MM.1S (cell line): ENCODE data around the gene TAP2.

Experiments used
- DNase-seq: peaks from one replicate; pipeline ENCODE4 v3.0.0-alpha.2; 2015
- H2AFZ ChIP-seq: fragments of 300-600 bp; sonication (generic); 2 replicates; pipeline ENCODE4 v1.6.0; 2016; ENCODE audit warnings: antibody characterized with exemption, low read length
- H3F3A ChIP-seq: fragments of 300-600 bp; sonication (generic); 2 replicates; pipeline ENCODE4 v1.6.1; 2016; ENCODE audit warnings: mild to moderate bottlenecking, antibody characterized with exemption, low read length, moderate library complexity, mixed read lengths; ENCODE audit not compliant: insufficient read depth
- H3K27ac ChIP-seq: fragments of 300-600 bp; sonication (generic); 2 replicates; pipeline ENCODE4 v1.5.1; 2016; ENCODE audit warnings: mild to moderate bottlenecking, low read length
- H3K27me3 ChIP-seq: fragments of 300-600 bp; sonication (generic); replicated peaks from 2 replicates; pipeline ENCODE4 v1.6.0; 2016; ENCODE audit warnings: low read length; ENCODE audit not compliant: insufficient read depth
- H3K36me3 ChIP-seq: fragments of 300-600 bp; sonication (generic); replicated peaks from 2 replicates; pipeline ENCODE4 v1.6.1; 2016; ENCODE audit warnings: mild to moderate bottlenecking, low read length, mixed read lengths; ENCODE audit not compliant: insufficient read depth
- H3K4me1 ChIP-seq: fragments of 300-600 bp; sonication (generic); 2 replicates; pipeline ENCODE4 v1.6.1; 2016; ENCODE audit warnings: low read length, mixed read lengths
- H3K4me2 ChIP-seq: fragments of 300-600 bp; sonication (generic); 2 replicates; pipeline ENCODE4 v1.6.0; 2016; ENCODE audit warnings: low read depth, low read length
- H3K4me3 ChIP-seq: fragments of 300-600 bp; sonication (generic); 2 replicates; pipeline ENCODE4 v1.5.1; 2016; ENCODE audit warnings: low read length, mixed read lengths
- H3K79me2 ChIP-seq: fragments of 300-600 bp; sonication (generic); 2 replicates; pipeline ENCODE4 v1.6.1; 2016; ENCODE audit warnings: mixed run types, low read length, mixed read lengths
- H3K9ac ChIP-seq: fragments of 300-600 bp; sonication (generic); 2 replicates; pipeline ENCODE4 v1.6.1; 2016; ENCODE audit warnings: low read length, mixed read lengths
- H3K9me2 ChIP-seq: fragments of 300-600 bp; sonication (generic); replicated peaks from 2 replicates; pipeline ENCODE4 v1.6.1; 2016; ENCODE audit warnings: mild to moderate bottlenecking, low read length, mixed read lengths; ENCODE audit not compliant: insufficient read depth
- H3K9me3 ChIP-seq: fragments of 300-600 bp; sonication (generic); replicated peaks from 2 replicates; pipeline ENCODE4 v1.6.1; 2016; ENCODE audit warnings: mild to moderate bottlenecking, low read length, mixed read lengths; ENCODE audit not compliant: insufficient read depth
- H4K20me1 ChIP-seq: fragments of 300-600 bp; sonication (generic); 2 replicates; pipeline ENCODE4 v1.6.1; 2016; ENCODE audit warnings: mild to moderate bottlenecking, low read length, moderate library complexity, mixed read lengths; ENCODE audit not compliant: insufficient read depth
- CTCF ChIP-seq: fragments of 300-600 bp; sonication (generic); IDR thresholded peaks from 2 replicates; pipeline ENCODE4 v1.5.1; 2016; ENCODE audit warnings: antibody characterized with exemption, low read length, mixed read lengths
- EZH2 ChIP-seq: fragments of 300-600 bp; sonication (generic); optimal IDR thresholded peaks from 2 replicates; pipeline ENCODE3; 2017; ENCODE audit warnings: low read depth, mild to moderate bottlenecking, antibody characterized with exemption, low read length, mixed read lengths
- EZH2phosphoT487 ChIP-seq: fragments of 300-600 bp; sonication (generic); IDR thresholded peaks from 2 replicates; pipeline ENCODE4 v1.6.1; 2018; ENCODE audit warnings: antibody characterized with exemption, low read length

TAP2 gene

GRCh38 chr6:32790306-32790705, 48.2 kb downstream of the TAP2 start:
- Histone ChIP-seq H3F3A (no peaks in the 10 kb centered on the region), H3K4me1 (no peaks in the 10 kb centered on the region), H2AFZ (no peak overlapping the region), H3K9me2 (no peaks in the 10 kb centered on the region), H3K9me3 (no peaks in the 10 kb centered on the region), H4K20me1 (no peaks in the 10 kb centered on the region), H3K27ac (no peak overlapping the region), H3K36me3 (no peaks in the 10 kb centered on the region), H3K4me2 (no peak overlapping the region), H3K79me2 (no peaks in the 10 kb centered on the region), H3K27me3 (peaks cover 9% of the 10 kb centered on the region; the same call in 1 of the 2 replicates), H3K9ac (no peak overlapping the region), H3K4me3 (no peak overlapping the region)
- DNase-seq: no peak
- no peak for TF ChIP-seq EZH2phosphoT487
- TF ChIP-seq EZH2: no peak
- no peak for TF ChIP-seq CTCF
